ENCODE data around the gene DPF3. TPM values are rescaled to one million over a fixed set of nuclear protein-coding genes. Genes with fewer than 3 reads are reported as not detected.

DPF3 gene
- total RNA-seq, 3 donors from 2014 or later (not counting 1 experiment from before 2014, with no cell fraction given) = 1.4 to 1.8 (median 1.4) TPM

DNA sequence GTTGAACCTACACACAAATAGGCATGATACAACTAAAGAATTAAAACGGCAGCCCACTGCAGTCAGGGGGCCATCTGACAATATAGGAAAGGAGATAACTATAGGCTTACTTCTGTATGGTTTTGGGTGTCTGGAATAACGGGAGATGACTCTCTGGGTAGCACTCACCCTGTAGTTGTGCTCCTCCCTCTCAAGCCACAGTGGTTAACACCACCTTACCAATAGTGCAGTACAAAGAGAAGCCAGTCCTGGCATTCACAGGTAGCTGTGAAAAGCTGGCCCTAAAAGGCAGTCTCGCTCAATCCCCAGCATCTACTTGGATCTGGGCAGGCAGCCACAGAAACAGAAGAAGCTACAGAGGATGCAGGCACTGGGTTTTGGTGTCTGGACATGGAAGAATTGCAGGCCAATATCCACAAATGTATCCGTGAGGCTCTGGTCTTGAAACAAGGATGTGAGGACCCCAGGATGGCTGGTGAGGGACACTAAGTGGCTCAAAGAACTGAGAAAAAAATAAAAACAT is 93.0 kb downstream of the DPF3 start:
- DNase-seq (no peak), ATAC-seq (peak; percentile 37 to 70 (median 69))
- no peak for TF ChIP-seq CTCF (IDR thresholded peaks at IDR 0.05)
- H3K36me3 ChIP-seq (ENCODE audit: control insufficient read depth, insufficient read depth, low read length) = no peaks in the 10 kb centered on the region
- Mint-ChIP-seq H3K4me1 (peaks cover 15 to 17% of the 10 kb centered on the region in 2 donors), H3K36me3 (no peaks in the 10 kb centered on the region), H3K27me3 (ENCODE audit: low read depth in 2 of 2) (peaks cover 13 to 14% of the 10 kb centered on the region in 2 donors), H3K4me3 (no peak overlapping the region), H3K27ac (no peak overlapping the region), H3K9me3 (no peaks in the 10 kb centered on the region)
- intact Hi-C loops (cut with micrococcal nuclease) = no loop called here
- no peaks in the 10 kb centered on the region for H3K9me3 ChIP-seq (ENCODE audit: control insufficient read depth, insufficient read depth, low read length)
- H3K4me1 ChIP-seq (ENCODE audit: control insufficient read depth, insufficient read depth, low read length) = peaks cover 18% of the 10 kb centered on the region
- 84% methylated on average over 3 of the region's 4 CpGs for WGBS (ENCODE audit: insufficient coverage)
- no peaks in the 10 kb centered on the region for H3K27me3 ChIP-seq (ENCODE audit: control insufficient read depth, insufficient read depth, low read length)
- H3K4me3 ChIP-seq (ENCODE audit: low read length) = no peak overlapping the region
- H3K27ac ChIP-seq (ENCODE audit: low read length) = no peak overlapping the region

- no peak overlapping the region for H3K27ac ChIP-seq (ENCODE audit: low read length)
- H3K27me3 Mint-ChIP-seq (ENCODE audit: low read depth in 2 of 2) = peaks cover 13 to 14% of the 10 kb centered on the region in 2 donors
- no peak overlapping the region for H3K4me3 ChIP-seq (ENCODE audit: low read length)
- WGBS (ENCODE audit: insufficient coverage) = 98% methylated on average over 2 of the region's 2 CpGs
- H3K9me3 Mint-ChIP-seq = no peaks in the 10 kb centered on the region
- no peak overlapping the region for H3K27ac Mint-ChIP-seq
- no peak overlapping the region for H3K4me3 Mint-ChIP-seq
- no peak for DNase-seq
- peaks cover 18% of the 10 kb centered on the region for H3K4me1 ChIP-seq (ENCODE audit: control insufficient read depth, insufficient read depth, low read length)
- no peak for ATAC-seq
- H3K36me3 ChIP-seq (ENCODE audit: control insufficient read depth, insufficient read depth, low read length) = no peaks in the 10 kb centered on the region
- H3K27me3 ChIP-seq (ENCODE audit: control insufficient read depth, insufficient read depth, low read length) = no peaks in the 10 kb centered on the region
- H3K4me1 Mint-ChIP-seq = peaks cover 15 to 17% of the 10 kb centered on the region in 2 donors
- no peaks in the 10 kb centered on the region for H3K36me3 Mint-ChIP-seq
- H3K9me3 ChIP-seq (ENCODE audit: control insufficient read depth, insufficient read depth, low read length) = no peaks in the 10 kb centered on the region
- no peak for TF ChIP-seq CTCF (IDR thresholded peaks at IDR 0.05)
- intact Hi-C loops (cut with micrococcal nuclease) = no loop called here
These were observed 93.6 kb downstream of the DPF3 start for GRCh38 chr14:72800296-72800695.

DNA sequence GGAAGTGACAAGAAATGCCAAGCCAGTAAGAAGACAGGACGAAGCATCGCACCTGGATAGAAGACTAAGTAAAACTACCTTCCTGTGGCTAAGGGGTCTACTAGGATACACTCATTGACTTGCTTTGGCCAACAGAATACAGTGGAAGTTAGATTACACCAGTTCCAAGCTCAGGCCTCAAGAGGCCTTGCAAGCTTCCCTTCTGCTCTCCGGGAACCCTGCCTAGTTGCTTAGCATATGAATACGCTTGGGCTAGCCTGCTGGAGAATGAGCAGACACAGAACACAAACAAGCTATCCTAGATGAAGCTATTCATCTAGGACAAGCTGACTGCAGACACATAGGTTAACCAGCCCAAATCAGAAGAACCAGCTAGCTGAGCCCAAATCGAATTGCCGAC is 97.0 kb downstream of the DPF3 start:
- no peaks in the 10 kb centered on the region for H3K36me3 ChIP-seq (ENCODE audit: control insufficient read depth, insufficient read depth, low read length)
- Mint-ChIP-seq H3K27ac (no peak overlapping the region), H3K4me1 (peaks cover 15 to 17% of the 10 kb centered on the region in 2 donors), H3K36me3 (no peaks in the 10 kb centered on the region), H3K27me3 (ENCODE audit: low read depth in 2 of 2) (peaks cover 14 to 16% of the 10 kb centered on the region in 2 donors), H3K9me3 (no peaks in the 10 kb centered on the region), H3K4me3 (no peak overlapping the region)
- no peaks in the 10 kb centered on the region for H3K27me3 ChIP-seq (ENCODE audit: control insufficient read depth, insufficient read depth, low read length)
- ATAC-seq (no peak), DNase-seq (no peak)
- 97% methylated on average over 6 of the region's 6 CpGs for WGBS (ENCODE audit: insufficient coverage)
- H3K4me3 ChIP-seq (ENCODE audit: low read length) = no peak overlapping the region
- intact Hi-C loops (cut with micrococcal nuclease) = no loop called here
- H3K27ac ChIP-seq (ENCODE audit: low read length) = no peak overlapping the region
- H3K9me3 ChIP-seq (ENCODE audit: control insufficient read depth, insufficient read depth, low read length) = no peaks in the 10 kb centered on the region
- peaks cover 18% of the 10 kb centered on the region for H3K4me1 ChIP-seq (ENCODE audit: control insufficient read depth, insufficient read depth, low read length)
- no peak for TF ChIP-seq CTCF (IDR thresholded peaks at IDR 0.05)
